ENCODE results near the gene MSH2.

MSH2 gene

DNA sequence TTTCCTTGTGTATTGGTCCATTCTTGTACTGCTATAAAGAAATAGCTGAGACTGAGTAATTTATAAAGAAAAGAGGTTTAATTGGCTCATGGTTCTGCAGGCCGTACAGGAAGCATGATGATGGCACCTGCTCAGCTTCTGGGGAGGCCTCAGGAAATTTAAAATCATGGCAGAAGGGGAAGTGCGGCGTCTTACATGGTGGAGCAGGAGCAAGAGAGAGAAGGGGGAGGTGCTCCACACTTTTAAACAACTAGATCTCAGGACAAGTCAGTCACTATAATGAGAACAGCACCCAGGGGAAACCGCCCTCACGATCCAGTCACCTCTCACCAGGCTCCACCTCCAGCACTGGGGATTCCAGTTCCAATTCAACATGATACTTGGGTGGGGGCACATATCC is 54.3 kb downstream of the MSH2 start:
- Histone ChIP-seq H3K79me2 (ENCODE audit: low read length) (no peaks in the 10 kb centered on the region), H3K4me2 (ENCODE audit: low read depth, low read length) (no peak overlapping the region), H3K27ac (ENCODE audit: low read length) (no peak overlapping the region)

GRCh38 chr2:47459021-47459420 is 56.1 kb downstream of the MSH2 start:
- H3K4me1 ChIP-seq (ENCODE audit: low read length), result no peaks in the 10 kb centered on the region

More for the DNA sequence above, 54.3 kb downstream of the MSH2 start:
- Histone ChIP-seq H3K4me3 (ENCODE audit: low read length) (no peak overlapping the region), H3F3A (ENCODE audit: insufficient read depth, low read length) (no peaks in the 10 kb centered on the region), H3K9ac (ENCODE audit: low read length) (no peak overlapping the region), H3K36me3 (replicated peaks; ENCODE audit: insufficient read depth, low read length) (0 out of 2 replicates have a peak, but pooled peaks cover 2% of the 10 kb centered on the region), H4K20me1 (ENCODE audit: insufficient read depth, low read length) (no peaks in the 10 kb centered on the region), H2AFZ (ENCODE audit: low read length) (no peak overlapping the region), H3K4me1 (ENCODE audit: low read length) (no peaks in the 10 kb centered on the region), H3K9me3 (replicated peaks; ENCODE audit: insufficient read depth, low read length) (no peaks in the 10 kb centered on the region), H3K27me3 (replicated peaks; ENCODE audit: insufficient read depth, low read length) (no peaks in the 10 kb centered on the region), H3K9me2 (replicated peaks; ENCODE audit: insufficient read depth, low read length) (no peaks in the 10 kb centered on the region)
- TF ChIP-seq EZH2 (optimal IDR thresholded peaks at IDR 0.05; ENCODE audit: low read depth, low read length) (no peak), EZH2phosphoT487 (IDR thresholded peaks at IDR 0.05; ENCODE audit: low read length) (no peak)
- no peak for DNase-seq

DNA sequence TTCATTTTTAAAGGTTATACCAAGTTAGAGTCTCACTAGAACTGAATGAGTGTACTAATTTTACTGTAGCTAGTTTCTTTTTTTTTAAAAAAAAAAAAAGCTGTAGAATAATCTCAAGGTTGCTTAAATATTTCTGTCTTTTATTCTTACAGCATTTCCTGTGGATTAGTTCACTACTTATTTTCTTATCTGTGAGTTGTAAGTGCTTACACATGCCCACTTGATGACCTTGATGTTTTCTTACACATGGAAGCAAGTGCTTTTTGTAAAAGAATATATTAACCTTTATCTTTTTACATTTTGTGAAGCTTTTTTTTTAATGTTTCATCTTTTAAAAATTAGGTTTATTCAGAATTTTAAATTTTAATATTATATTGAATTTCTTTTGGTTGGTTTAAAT is 57.8 kb downstream of the MSH2 start:
- no peaks in the 10 kb centered on the region for H4K20me1 ChIP-seq (ENCODE audit: insufficient read depth, low read length)
- no peak overlapping the region for H3K27ac ChIP-seq (ENCODE audit: low read length)
- no peak overlapping the region for H3K4me2 ChIP-seq (ENCODE audit: low read depth, low read length)
- no peaks in the 10 kb centered on the region for H3F3A ChIP-seq (ENCODE audit: insufficient read depth, low read length)
- no peak overlapping the region for H3K4me3 ChIP-seq (ENCODE audit: low read length)
- H3K36me3 ChIP-seq (replicated peaks; ENCODE audit: insufficient read depth, low read length), result 0 out of 2 replicates have a peak, but pooled peaks cover 2% of the 10 kb centered on the region
- H3K79me2 ChIP-seq (ENCODE audit: low read length), result no peaks in the 10 kb centered on the region
- TF ChIP-seq EZH2 (optimal IDR thresholded peaks at IDR 0.05; ENCODE audit: low read depth, low read length), result no peak
- TF ChIP-seq EZH2phosphoT487 (IDR thresholded peaks at IDR 0.05; ENCODE audit: low read length), result no peak
- TF ChIP-seq CTCF (IDR thresholded peaks at IDR 0.05; ENCODE audit: low read length), result no peak
- no peaks in the 10 kb centered on the region for H3K4me1 ChIP-seq (ENCODE audit: low read length)
- H3K27me3 ChIP-seq (replicated peaks; ENCODE audit: insufficient read depth, low read length), result no peaks in the 10 kb centered on the region
- no peak for DNase-seq
- H3K9ac ChIP-seq (ENCODE audit: low read length), result no peak overlapping the region
- no peaks in the 10 kb centered on the region for H3K9me2 ChIP-seq (replicated peaks; ENCODE audit: insufficient read depth, low read length)
- H2AFZ ChIP-seq (ENCODE audit: low read length), result no peak overlapping the region
- H3K9me3 ChIP-seq (replicated peaks; ENCODE audit: insufficient read depth, low read length), result no peaks in the 10 kb centered on the region

More at GRCh38 chr2:47459021-47459420, 56.1 kb downstream of the MSH2 start:
- Histone ChIP-seq H3K79me2 (ENCODE audit: low read length) (no peaks in the 10 kb centered on the region), H3K9me2 (replicated peaks; ENCODE audit: insufficient read depth, low read length) (no peaks in the 10 kb centered on the region), H3K9me3 (replicated peaks; ENCODE audit: insufficient read depth, low read length) (no peaks in the 10 kb centered on the region), H3F3A (ENCODE audit: insufficient read depth, low read length) (no peaks in the 10 kb centered on the region), H3K27me3 (replicated peaks; ENCODE audit: insufficient read depth, low read length) (no peaks in the 10 kb centered on the region), H3K36me3 (replicated peaks; ENCODE audit: insufficient read depth, low read length) (0 out of 2 replicates have a peak, but pooled peaks cover 2% of the 10 kb centered on the region), H3K27ac (ENCODE audit: low read length) (no peak overlapping the region), H2AFZ (ENCODE audit: low read length) (no peak overlapping the region), H3K4me2 (ENCODE audit: low read depth, low read length) (no peak overlapping the region), H4K20me1 (ENCODE audit: insufficient read depth, low read length) (no peaks in the 10 kb centered on the region), H3K9ac (ENCODE audit: low read length) (no peak overlapping the region), H3K4me3 (ENCODE audit: low read length) (no peak overlapping the region)
- no peak for DNase-seq
- TF ChIP-seq EZH2 (optimal IDR thresholded peaks at IDR 0.05; ENCODE audit: low read depth, low read length), result no peak
- no peak for TF ChIP-seq CTCF (IDR thresholded peaks at IDR 0.05; ENCODE audit: low read length)
- TF ChIP-seq EZH2phosphoT487 (IDR thresholded peaks at IDR 0.05; ENCODE audit: low read length), result no peak

GRCh38 chr2:47471429-47472116 is 68.6 kb downstream of the MSH2 start:
- no peak overlapping the region for H3K4me2 ChIP-seq (ENCODE audit: low read depth, low read length)
- no peaks in the 10 kb centered on the region for H4K20me1 ChIP-seq (ENCODE audit: insufficient read depth, low read length)
- no peaks in the 10 kb centered on the region for H3F3A ChIP-seq (ENCODE audit: insufficient read depth, low read length)
- H3K9me3 ChIP-seq (replicated peaks; ENCODE audit: insufficient read depth, low read length), result no peaks in the 10 kb centered on the region
- no peak overlapping the region for H3K9ac ChIP-seq (ENCODE audit: low read length)
- H3K27me3 ChIP-seq (replicated peaks; ENCODE audit: insufficient read depth, low read length), result no peaks in the 10 kb centered on the region
- no peak overlapping the region for H3K27ac ChIP-seq (ENCODE audit: low read length)
- H3K4me3 ChIP-seq (ENCODE audit: low read length), result no peak overlapping the region
- no peaks in the 10 kb centered on the region; the same call in 1 of the 2 replicates for H3K36me3 ChIP-seq (replicated peaks; ENCODE audit: insufficient read depth, low read length)
- DNase-seq, result no peak
- no peaks in the 10 kb centered on the region for H3K79me2 ChIP-seq (ENCODE audit: low read length)
- H3K9me2 ChIP-seq (replicated peaks; ENCODE audit: insufficient read depth, low read length), result no peaks in the 10 kb centered on the region
- H3K4me1 ChIP-seq (ENCODE audit: low read length), result no peaks in the 10 kb centered on the region
- TF ChIP-seq EZH2phosphoT487 (IDR thresholded peaks at IDR 0.05; ENCODE audit: low read length), result no peak
- no peak for TF ChIP-seq CTCF (IDR thresholded peaks at IDR 0.05; ENCODE audit: low read length)
- no peak for TF ChIP-seq EZH2 (optimal IDR thresholded peaks at IDR 0.05; ENCODE audit: low read depth, low read length)
- H2AFZ ChIP-seq (ENCODE audit: low read length), result no peak overlapping the region

Measured in MM.1S (cell line).